Mucosa of rectum (tissue), 2 donors: Measurements from ENCODE around the gene CYP39A1.

ENCODE experiments used
- H3K27ac ChIP-seq, 2 donors: one replicate each; pipeline ENCODE4 v1.7.0; 2013; ENCODE audit warnings: inconsistent platforms in 2 of 2, low read depth in 2 of 2, low read length in 2 of 2
- H3K27me3 ChIP-seq, 2 donors: one replicate each; pipeline ENCODE4 v1.7.0; 2013; ENCODE audit warnings: low read length in 2 of 2; ENCODE audit not compliant: control insufficient read depth in 2 of 2, insufficient read depth in 2 of 2
- H3K36me3 ChIP-seq, 2 donors: one replicate each; pipeline ENCODE4 v1.7.0; 2013; ENCODE audit warnings: low read length in 2 of 2; ENCODE audit not compliant: control insufficient read depth in 2 of 2, insufficient read depth in 2 of 2
- H3K4me1 ChIP-seq, 2 donors: one replicate each; pipeline ENCODE4 v1.7.0; 2013; ENCODE audit warnings: low read length in 2 of 2, mild to moderate bottlenecking in 1 of 2; ENCODE audit not compliant: control insufficient read depth in 2 of 2, insufficient read depth in 2 of 2
- H3K4me3 ChIP-seq, 2 donors: one replicate each; pipeline ENCODE4 v1.7.0; 2013; ENCODE audit warnings: low read length in 2 of 2
- H3K9ac ChIP-seq, 2 donors: one replicate each; pipeline ENCODE4 v1.7.0; 2013; ENCODE audit warnings: low read length in 2 of 2, low read depth in 1 of 2, mild to moderate bottlenecking in 1 of 2
- H3K9me3 ChIP-seq, 2 donors: one replicate each; pipeline ENCODE4 v1.7.0; 2013; ENCODE audit warnings: low read length in 2 of 2; ENCODE audit not compliant: control insufficient read depth in 2 of 2
- donor health status: healthy.
- donor health status: Normal muscosa, but diverticular disease.

CYP39A1 gene

DNA sequence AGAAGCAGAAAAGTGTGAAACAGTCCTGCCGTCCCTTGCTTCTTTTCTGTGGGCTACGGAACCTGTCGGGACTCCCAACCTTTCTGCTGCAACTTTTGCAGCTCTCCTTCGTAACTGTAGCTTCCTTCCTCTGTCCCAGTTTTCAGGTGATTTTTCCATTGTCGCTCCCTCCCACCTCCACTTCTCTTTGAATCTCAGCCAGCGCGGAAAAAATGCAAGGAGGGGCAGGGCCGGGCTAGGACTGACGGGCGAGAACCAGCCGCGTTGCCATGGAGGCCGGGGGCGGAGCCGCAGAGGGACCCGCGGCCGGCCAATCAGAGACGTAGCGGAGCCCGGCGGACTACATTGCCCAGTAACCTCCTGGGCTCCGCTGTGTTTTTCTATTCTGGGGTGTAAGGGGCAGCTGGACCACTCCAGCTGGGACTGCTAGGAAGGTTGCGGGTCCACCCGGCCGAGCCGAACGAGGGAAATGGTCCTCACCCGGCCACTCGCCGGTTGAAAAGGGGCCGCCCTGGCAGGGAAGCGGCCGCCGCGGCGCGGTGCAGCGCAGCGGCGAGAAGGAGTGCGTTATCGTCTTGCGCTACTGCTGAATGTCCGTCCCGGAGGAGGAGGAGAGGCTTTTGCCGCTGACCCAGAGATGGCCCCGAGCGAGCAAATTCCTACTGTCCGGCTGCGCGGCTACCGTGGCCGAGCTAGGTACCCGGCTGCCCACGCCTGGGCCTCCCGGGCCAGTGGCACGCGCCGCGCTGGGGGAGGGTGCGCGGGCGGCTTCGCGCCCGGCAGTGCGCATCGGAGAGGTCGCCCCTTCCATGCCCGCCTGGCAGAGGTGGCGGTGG is at the start of gene CYP39A1, which contains the start of gene SLC25A27:
Gene CYP39A1, minus strand, starts transcription at position 216 of the 836 bp plus-strand sequence. CDS start 236 bp downstream, outside the sequence.
Gene SLC25A27, plus strand, starts transcription at position 373 of the 836 bp plus-strand sequence. Its CDS starts 218 bp downstream, at position 591.
- H3K27me3 ChIP-seq: no peaks in the 10 kb centered on the region
- peak within 1 kb of the TSS; percentile 64 to 66 for H3K27ac ChIP-seq
- H3K9me3 ChIP-seq: no peaks in the 10 kb centered on the region
- peaks cover 0 to 1% of the 10 kb centered on the region in 2 donors for H3K36me3 ChIP-seq
- peak within 1 kb of the TSS; percentile 61 to 84 for H3K9ac ChIP-seq
- H3K4me3 ChIP-seq: peak within 1 kb of the TSS; percentile 78 to 96
- H3K4me1 ChIP-seq: peaks cover 5 to 8% of the 10 kb centered on the region in 2 donors

GRCh38 chr6:46699970-46700369 is 47.4 kb upstream of the CYP39A1 start:
- H3K4me3 ChIP-seq: no peak overlapping the region
- no peak overlapping the region for H3K27ac ChIP-seq
- no peaks in the 10 kb centered on the region for H3K36me3 ChIP-seq
- no peaks in the 10 kb centered on the region for H3K27me3 ChIP-seq
- no peaks in the 10 kb centered on the region for H3K4me1 ChIP-seq
- H3K9ac ChIP-seq: no peak overlapping the region
- H3K9me3 ChIP-seq: no peaks in the 10 kb centered on the region

DNA sequence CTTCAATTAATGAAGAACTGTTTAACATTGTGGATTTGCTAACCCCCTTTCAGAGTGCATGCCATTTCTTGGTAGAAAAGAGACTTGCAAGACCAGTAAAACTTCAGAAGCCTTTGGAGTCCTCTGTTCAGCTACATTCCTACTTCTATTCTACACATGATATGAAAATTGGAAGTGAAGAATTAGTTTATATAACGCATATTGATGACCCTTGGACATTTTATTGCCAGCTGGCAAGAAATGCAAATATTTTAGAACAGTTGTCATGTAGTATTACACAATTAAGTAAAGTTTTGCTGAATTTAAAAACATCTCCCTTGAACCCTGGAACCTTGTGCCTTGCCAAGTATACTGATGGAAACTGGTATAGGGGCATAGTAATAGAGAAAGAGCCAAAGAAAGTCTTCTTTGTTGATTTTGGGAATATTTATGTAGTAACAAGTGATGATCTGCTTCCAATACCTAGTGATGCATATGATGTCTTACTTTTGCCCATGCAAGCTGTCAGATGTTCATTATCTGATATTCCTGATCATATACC is 38.4 kb upstream of the CYP39A1 start:
- Histone ChIP-seq H3K4me1 (no peaks in the 10 kb centered on the region), H3K9me3 (no peaks in the 10 kb centered on the region), H3K9ac (no peak overlapping the region), H3K4me3 (no peak overlapping the region), H3K27me3 (no peaks in the 10 kb centered on the region), H3K36me3 (no peaks in the 10 kb centered on the region), H3K27ac (no peak overlapping the region)

DNA sequence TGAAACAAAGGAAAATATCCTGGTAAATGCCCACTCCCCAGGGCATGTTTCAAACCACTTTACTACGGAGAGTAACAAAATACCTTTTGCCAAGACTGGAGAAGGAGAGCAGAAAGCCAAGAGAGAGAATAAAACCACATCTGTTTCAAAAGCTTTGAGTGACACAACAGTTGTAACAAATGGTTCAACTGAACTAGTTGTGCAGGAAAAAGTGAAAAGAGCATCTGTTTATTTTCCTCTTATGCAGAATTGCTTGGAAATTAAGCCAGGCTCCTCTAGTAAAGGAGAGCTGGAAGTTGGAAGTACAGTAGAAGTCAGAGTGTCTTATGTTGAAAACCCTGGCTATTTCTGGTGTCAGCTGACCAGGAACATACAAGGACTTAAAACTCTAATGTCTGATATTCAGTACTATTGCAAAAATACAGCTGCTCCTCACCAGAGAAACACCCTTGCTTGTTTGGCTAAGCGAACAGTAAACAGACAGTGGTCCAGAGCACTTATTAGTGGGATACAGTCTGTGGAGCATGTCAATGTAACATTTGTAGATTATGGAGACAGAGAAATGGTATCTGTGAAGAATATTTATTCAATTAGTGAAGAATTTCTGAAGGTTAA is 37.6 kb upstream of the CYP39A1 start:
- H3K27me3 ChIP-seq: no peaks in the 10 kb centered on the region
- no peak overlapping the region for H3K27ac ChIP-seq
- H3K36me3 ChIP-seq: no peaks in the 10 kb centered on the region
- H3K9me3 ChIP-seq: no peaks in the 10 kb centered on the region
- H3K4me3 ChIP-seq: no peak overlapping the region
- H3K9ac ChIP-seq: no peak overlapping the region
- H3K4me1 ChIP-seq: no peaks in the 10 kb centered on the region

GRCh38 chr6:46689657-46690056 is 37.0 kb upstream of the CYP39A1 start:
- Histone ChIP-seq H3K9me3 (no peaks in the 10 kb centered on the region), H3K36me3 (no peaks in the 10 kb centered on the region), H3K4me3 (no peak overlapping the region), H3K9ac (no peak overlapping the region), H3K4me1 (no peaks in the 10 kb centered on the region), H3K27me3 (no peaks in the 10 kb centered on the region), H3K27ac (no peak overlapping the region)

- Histone ChIP-seq H3K36me3 (no peaks in the 10 kb centered on the region), H3K9ac (no peak overlapping the region), H3K27ac (no peak overlapping the region), H3K4me1 (no peaks in the 10 kb centered on the region), H3K27me3 (no peaks in the 10 kb centered on the region), H3K4me3 (no peak overlapping the region), H3K9me3 (no peaks in the 10 kb centered on the region)
These were observed 36.3 kb upstream of the CYP39A1 start for GRCh38 chr6:46688966-46689335.

- Histone ChIP-seq H3K4me1 (no peaks in the 10 kb centered on the region), H3K27me3 (no peaks in the 10 kb centered on the region), H3K4me3 (no peak overlapping the region), H3K9ac (no peak overlapping the region), H3K9me3 (no peaks in the 10 kb centered on the region), H3K36me3 (no peaks in the 10 kb centered on the region), H3K27ac (no peak overlapping the region)
These were observed 35.7 kb upstream of the CYP39A1 start for GRCh38 chr6:46688117-46688965.

DNA sequence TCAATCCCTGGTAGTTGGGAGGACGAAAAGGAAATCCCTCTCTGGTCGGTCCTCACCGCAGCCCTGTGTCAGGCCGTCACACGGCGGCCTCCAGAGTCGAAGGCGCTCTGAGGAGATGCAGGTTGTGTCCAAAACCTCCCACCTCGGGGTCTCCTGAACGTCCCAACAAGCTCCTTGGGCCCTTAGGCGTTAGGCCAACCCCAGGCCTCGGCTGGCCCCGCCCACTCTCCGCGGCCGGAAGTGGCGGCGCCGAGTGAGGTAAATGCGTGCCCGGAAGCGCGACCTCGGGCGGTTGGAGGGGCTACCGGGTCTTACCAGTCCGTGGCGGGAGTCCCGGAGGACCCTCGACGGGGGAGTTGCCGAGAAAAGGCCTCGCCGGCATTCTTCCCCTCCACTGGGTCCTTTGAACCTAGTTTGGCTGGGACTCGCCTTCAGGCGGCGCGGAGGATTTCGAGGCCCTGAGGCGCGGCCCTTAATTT is 35.0 kb upstream of the CYP39A1 start, which contains the start of gene TDRD6:
Gene TDRD6, plus strand, starts transcription at position 267 of the 479 bp plus-strand sequence. CDS start 244 bp downstream, outside the sequence.
- H3K4me1 ChIP-seq: no peaks in the 10 kb centered on the region
- H3K36me3 ChIP-seq: no peaks in the 10 kb centered on the region
- H3K27ac ChIP-seq: no peak within 1 kb of the TSS
- H3K9me3 ChIP-seq: no peaks in the 10 kb centered on the region
- H3K27me3 ChIP-seq: no peaks in the 10 kb centered on the region
- no peak within 1 kb of the TSS for H3K4me3 ChIP-seq
- no peak within 1 kb of the TSS for H3K9ac ChIP-seq

- Histone ChIP-seq H3K27me3 (no peaks in the 10 kb centered on the region), H3K4me3 (no peak overlapping the region), H3K4me1 (no peaks in the 10 kb centered on the region), H3K9me3 (no peaks in the 10 kb centered on the region), H3K36me3 (no peaks in the 10 kb centered on the region), H3K9ac (no peak overlapping the region), H3K27ac (no peak overlapping the region)
These were observed 32.2 kb upstream of the CYP39A1 start for GRCh38 chr6:46684771-46685170.
